IPS DF 6.9 (cell line): Measurements from ENCODE around the gene PRRC2C.
"Not testable (repeated sequence)": the region's sequence is repeated elsewhere in the genome, so short reads cannot be mapped to it uniquely, and the experiment has no call there.

Source experiments
- DNase-seq: peaks from one replicate; pipeline ENCODE4 v3.0.0-alpha.2; 2013; ENCODE audit warnings: low read depth, low spot score
- H3K27ac ChIP-seq: one replicate; pipeline ENCODE4 v1.5.1; 2013; ENCODE audit warnings: low read length, control low read depth
- H3K27me3 ChIP-seq: 2 replicates; pipeline ENCODE4 v1.6.1; 2013; ENCODE audit warnings: mild to moderate bottlenecking, low read length; ENCODE audit not compliant: control insufficient read depth, insufficient read depth
- H3K36me3 ChIP-seq: 2 replicates; pipeline ENCODE4 v1.6.1; 2013; ENCODE audit warnings: low read length; ENCODE audit not compliant: control insufficient read depth, insufficient read depth
- H3K4me1 ChIP-seq: 2 replicates; pipeline ENCODE4 v1.6.1; 2013; ENCODE audit warnings: low read length; ENCODE audit not compliant: control insufficient read depth, insufficient read depth
- H3K4me3 ChIP-seq: 2 replicates; pipeline ENCODE4 v1.5.1; 2013; ENCODE audit warnings: mild to moderate bottlenecking, low read length
- H3K9me3 ChIP-seq: 2 replicates; pipeline ENCODE4 v1.6.1; 2013; ENCODE audit warnings: low read length, inconsistent platforms; ENCODE audit not compliant: control insufficient read depth, insufficient read depth
- WGBS: extraction: QIAGEN DNeasy Blood & Tissue Kit; methylation state at CpG from one replicate; pipeline ENCODE4 v1.1.7; 2013; ENCODE audit warnings: mixed read lengths, missing lambda C conversion rate; ENCODE audit not compliant: insufficient read length, insufficient coverage; 5-methylcytosine and 5-hydroxymethylcytosine counted together

The PRRC2C gene

DNA sequence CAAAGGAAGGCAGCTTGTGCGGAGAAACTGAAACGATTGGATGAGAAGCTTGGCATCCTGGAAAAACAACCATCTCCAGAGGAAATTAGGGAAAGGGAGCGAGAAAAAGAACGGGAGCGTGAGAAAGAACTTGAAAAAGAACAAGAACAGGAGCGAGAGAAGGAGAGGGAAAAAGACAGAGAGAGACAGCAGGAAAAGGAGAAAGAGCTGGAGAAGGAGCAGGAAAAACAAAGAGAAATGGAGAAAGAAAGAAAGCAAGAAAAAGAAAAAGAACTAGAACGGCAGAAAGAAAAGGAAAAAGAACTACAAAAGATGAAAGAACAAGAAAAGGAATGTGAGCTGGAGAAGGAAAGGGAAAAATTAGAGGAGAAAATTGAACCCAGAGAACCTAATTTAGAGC lies 47.2 kb downstream of the PRRC2C start:
- H3K36me3 ChIP-seq, result peaks cover 27% of the 10 kb centered on the region; the same call in 1 of the 2 replicates
- no peak for DNase-seq
- H3K4me3 ChIP-seq, result no peak overlapping the region
- H3K27me3 ChIP-seq, result no peaks in the 10 kb centered on the region
- H3K27ac ChIP-seq, result no peak overlapping the region
- WGBS, result 100% methylated on average over 4 of the region's 7 CpGs
- no peaks in the 10 kb centered on the region for H3K4me1 ChIP-seq
- H3K9me3 ChIP-seq, result no peaks in the 10 kb centered on the region

DNA sequence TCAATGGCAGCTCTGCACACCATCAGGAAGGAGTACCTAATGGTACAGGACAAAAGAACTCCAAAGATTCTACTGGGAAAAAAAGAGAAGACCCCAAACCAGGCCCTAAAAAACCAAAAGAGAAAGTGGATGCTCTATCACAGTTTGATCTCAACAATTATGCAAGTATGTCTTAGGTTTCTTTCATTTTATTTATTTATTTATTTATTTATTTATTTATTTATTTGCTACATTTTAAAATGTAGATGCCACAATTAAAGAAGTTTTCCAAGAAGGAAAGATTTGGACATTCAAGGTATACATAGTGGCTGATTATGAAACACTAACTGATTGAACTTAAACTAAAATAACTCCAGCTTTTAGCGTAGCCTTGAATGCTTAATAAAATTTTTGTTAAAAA lies 60.2 kb downstream of the PRRC2C start:
- Histone ChIP-seq H3K27me3 (no peaks in the 10 kb centered on the region), H3K36me3 (peaks cover 25% of the 10 kb centered on the region; the same call in 1 of the 2 replicates), H3K9me3 (no peaks in the 10 kb centered on the region), H3K4me3 (no peak overlapping the region), H3K4me1 (no peaks in the 10 kb centered on the region), H3K27ac (no peak overlapping the region)
- no peak for DNase-seq
- whole genome bisulfite sequencing, result no CpG with 5 or more reads among the region's 1 CpG

GRCh38 chr1:171550050-171550449 lies 64.7 kb downstream of the PRRC2C start:
- H3K9me3 ChIP-seq, result no peaks in the 10 kb centered on the region
- H3K36me3 ChIP-seq, result peaks cover 9% of the 10 kb centered on the region; the same call in 1 of the 2 replicates
- no peak for DNase-seq
- H3K4me3 ChIP-seq, result no peak overlapping the region
- WGBS, result no CpG with 5 or more reads among the region's 3 CpGs
- H3K4me1 ChIP-seq, result no peaks in the 10 kb centered on the region
- no peak overlapping the region for H3K27ac ChIP-seq
- no peaks in the 10 kb centered on the region for H3K27me3 ChIP-seq

- DNase-seq, H3K9me3 ChIP-seq, H3K27me3 ChIP-seq, H3K4me1 ChIP-seq, H3K27ac ChIP-seq, H3K4me3 ChIP-seq: not testable (repeated sequence)
- no CpG with 5 or more reads among the region's 4 CpGs for WGBS
- H3K36me3 ChIP-seq, result peaks cover 10% of the 10 kb centered on the region
Observed at GRCh38 chr1:171550598-171551100, 65.3 kb downstream of the PRRC2C start.

- WGBS, result no CpG with 5 or more reads among the region's 1 CpG
- peaks cover 27% of the 10 kb centered on the region for H3K36me3 ChIP-seq
Observed at GRCh38 chr1:171553960-171554359, 68.6 kb downstream of the PRRC2C start.

GRCh38 chr1:171563675-171564074 lies 78.3 kb downstream of the PRRC2C start:
- DNase-seq, result no peak
- peaks cover 13% of the 10 kb centered on the region; the same call in 1 of the 2 replicates for H3K36me3 ChIP-seq
- WGBS, result no CpG with 5 or more reads among the region's 1 CpG
- H3K27me3 ChIP-seq, result no peaks in the 10 kb centered on the region
- H3K4me1 ChIP-seq, result no peaks in the 10 kb centered on the region
- H3K4me3 ChIP-seq, result no peak overlapping the region
- no peak overlapping the region for H3K27ac ChIP-seq
- H3K9me3 ChIP-seq, result no peaks in the 10 kb centered on the region

More at GRCh38 chr1:171553960-171554359, 68.6 kb downstream of the PRRC2C start:
- not testable (repeated sequence) for H3K9me3 ChIP-seq, H3K27ac ChIP-seq, DNase-seq, H3K27me3 ChIP-seq, H3K4me1 ChIP-seq, H3K4me3 ChIP-seq

GRCh38 chr1:171566467-171566866 lies 81.1 kb downstream of the PRRC2C start:
- Histone ChIP-seq H3K27me3 (no peaks in the 10 kb centered on the region), H3K36me3 (peaks cover 8% of the 10 kb centered on the region; the same call in 1 of the 2 replicates), H3K9me3 (no peaks in the 10 kb centered on the region), H3K4me3 (no peak overlapping the region), H3K27ac (no peak overlapping the region), H3K4me1 (no peaks in the 10 kb centered on the region)
- WGBS, result no CpG with 5 or more reads among the region's 3 CpGs
- no peak for DNase-seq

DNA sequence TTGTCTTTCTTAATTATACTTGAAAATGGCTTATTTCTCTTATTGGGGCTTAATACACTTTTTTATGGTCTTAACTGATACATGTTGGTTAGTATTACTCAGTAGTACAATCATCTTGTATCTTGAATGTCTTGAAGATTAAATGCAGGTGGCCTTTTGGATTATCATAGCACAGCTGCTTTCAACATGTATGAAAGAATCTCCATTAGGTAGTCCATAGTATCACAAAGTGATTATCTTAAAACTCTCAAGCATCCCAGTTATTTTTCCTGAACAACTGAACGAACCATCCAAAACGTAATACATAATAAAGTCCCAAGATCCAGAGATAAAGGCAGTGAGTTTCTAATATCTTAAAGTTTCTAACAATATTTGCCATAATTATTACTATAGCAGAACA lies 85.0 kb downstream of the PRRC2C start:
- Histone ChIP-seq H3K4me3 (no peak overlapping the region), H3K9me3 (no peaks in the 10 kb centered on the region), H3K4me1 (no peaks in the 10 kb centered on the region), H3K27me3 (no peaks in the 10 kb centered on the region), H3K36me3 (peaks cover 6% of the 10 kb centered on the region; the same call in 1 of the 2 replicates), H3K27ac (no peak overlapping the region)
- DNase-seq, result no peak
- no CpG with 5 or more reads among the region's 2 CpGs for WGBS

- no peak overlapping the region for H3K27ac ChIP-seq
- no peak for DNase-seq
- H3K4me1 ChIP-seq, result no peaks in the 10 kb centered on the region
- no peaks in the 10 kb centered on the region for H3K27me3 ChIP-seq
- H3K36me3 ChIP-seq, result peaks cover 4% of the 10 kb centered on the region; the same call in 1 of the 2 replicates
- H3K9me3 ChIP-seq, result no peaks in the 10 kb centered on the region
- no peak overlapping the region for H3K4me3 ChIP-seq
- no CpG with 5 or more reads among the region's 1 CpG for WGBS
Observed at GRCh38 chr1:171576144-171576543, 90.8 kb downstream of the PRRC2C start.

DNA sequence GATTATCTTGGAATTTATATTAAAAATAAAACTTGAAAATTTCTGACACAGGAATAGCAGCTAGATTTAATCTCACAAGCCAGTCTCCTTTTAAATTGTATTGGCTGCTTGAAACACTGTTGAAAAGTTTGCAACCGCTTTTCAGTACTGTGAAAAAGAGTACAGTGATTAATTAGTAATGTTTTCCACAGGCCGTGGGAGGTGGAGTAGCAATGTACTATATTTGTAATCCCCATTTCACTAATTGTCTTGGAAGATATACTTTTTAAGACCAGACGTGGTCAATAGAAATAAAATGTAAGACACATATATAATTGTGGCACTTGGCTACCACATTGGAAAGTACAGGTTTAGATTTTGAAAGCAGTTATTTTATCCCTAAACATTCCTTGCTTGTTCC lies 95.9 kb downstream of the PRRC2C start:
- Histone ChIP-seq H3K4me1 (no peaks in the 10 kb centered on the region), H3K9me3 (no peaks in the 10 kb centered on the region), H3K27me3 (no peaks in the 10 kb centered on the region), H3K4me3 (no peak overlapping the region), H3K27ac (no peak overlapping the region), H3K36me3 (peaks cover 15% of the 10 kb centered on the region; the same call in 1 of the 2 replicates)
- WGBS, result no CpG with 5 or more reads among the region's 3 CpGs
- DNase-seq, result no peak

DNA sequence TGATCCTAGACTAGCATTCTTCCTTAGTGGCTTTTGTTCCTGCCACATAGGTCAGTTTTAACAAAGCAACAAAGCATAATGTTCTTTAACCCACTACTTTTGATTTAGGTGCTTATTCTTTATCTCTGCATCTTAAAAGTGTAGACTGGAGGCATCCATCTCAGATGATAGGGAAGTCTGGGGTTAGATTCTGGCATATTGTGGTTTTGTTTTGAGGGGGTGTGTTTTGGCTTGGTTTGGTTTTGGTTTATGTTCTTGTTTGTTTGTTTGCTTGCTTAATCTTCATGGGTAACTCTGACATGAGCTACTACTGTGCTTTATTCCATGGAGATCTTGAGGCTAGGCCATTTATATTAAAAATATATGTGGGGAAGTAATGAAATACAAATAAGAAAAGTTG lies 96.4 kb downstream of the PRRC2C start:
- no peaks in the 10 kb centered on the region for H3K27me3 ChIP-seq
- H3K4me3 ChIP-seq, result no peak overlapping the region
- H3K4me1 ChIP-seq, result no peaks in the 10 kb centered on the region
- DNase-seq, result no peak
- peaks cover 15% of the 10 kb centered on the region; the same call in 1 of the 2 replicates for H3K36me3 ChIP-seq
- no peak overlapping the region for H3K27ac ChIP-seq
- no peaks in the 10 kb centered on the region for H3K9me3 ChIP-seq
